Uterus (tissue), 4 donors: ENCODE data around the gene ELOVL4. TPM values are rescaled to one million over a fixed set of nuclear protein-coding genes. Genes with fewer than 3 reads are reported as not detected.

Source experiments
- DNase-seq, 2 donors: peaks; one replicate each; pipeline ENCODE4 v3.0.0-alpha.2; 2019 to 2020
- H3K27ac ChIP-seq, 2 donors: fragments of 200-600 bp; sonication (generic); 1 replicate in 1 of 2; 2 replicates in 1 of 2; pipeline ENCODE4 v1.5.1; 2016 to 2018
- H3K27me3 ChIP-seq, 2 donors: fragments of 200-600 bp; sonication (generic); one replicate each; pipeline ENCODE4 v1.5.1; 2018 to 2019; ENCODE audit warnings: control low read depth in 1 of 2
- H3K36me3 ChIP-seq, 2 donors: fragments of 200-600 bp; sonication (generic); one replicate each; pipeline ENCODE4 v1.5.1; 2019; ENCODE audit warnings: control low read depth in 1 of 2
- H3K4me1 ChIP-seq, 2 donors: fragments of 200-600 bp; sonication (generic); one replicate each; pipeline ENCODE4 v1.5.1; 2018 to 2019; ENCODE audit warnings: control low read depth in 1 of 2
- H3K4me3 ChIP-seq, 2 donors: fragments of 200-600 bp; sonication (generic); 1 replicate in 1 of 2; 2 replicates in 1 of 2; pipeline ENCODE4 v1.5.1; 2018 to 2019; ENCODE audit warnings: mild to moderate bottlenecking in 1 of 2
- H3K9me3 ChIP-seq, 2 donors: fragments of 200-600 bp; sonication (generic); one replicate each; pipeline ENCODE4 v1.5.1; 2019; ENCODE audit warnings: control low read depth in 1 of 2
- CTCF ChIP-seq, 4 experiments: fragments of 200-600 bp in 2 of 4; fragments of 450-650 bp in 2 of 4; sonication (generic) in 2 of 4; IDR thresholded peaks; one replicate each; pipeline ENCODE4 v1.5.1; 2016 to 2019; ENCODE audit warnings: antibody characterized with exemption in 4 of 4, mild to moderate bottlenecking in 2 of 4, moderate library complexity in 1 of 4
- POLR2A ChIP-seq, 2 donors: fragments of 450-650 bp; IDR thresholded peaks; one replicate each; pipeline ENCODE4 v1.6.1; 2016; ENCODE audit warnings: antibody characterized with exemption in 2 of 2, mild to moderate bottlenecking in 1 of 2, moderate library complexity in 1 of 2
- intact Hi-C: fragments of 100-400 bp; cut with DNase I; formaldehyde crosslinking; loops from one replicate; pipeline ENCODE4 v1.15.1; 2023; ENCODE audit warnings: low total_unique reads
- total RNA-seq, 4 donors: library from RNA; depleted of rRNA in 3 of 4; stranded (reverse); fragments of >200 nt in 3 of 4; gene quantifications; one replicate each; pipeline versions ENCODE4 v1.1.0 to v1.2.4, GENCODE V29; 2014 to 2023
- donor health status: DM: yes; HTN: yes; CAD: no.

The ELOVL4 gene
- total RNA-seq, 4 donors from 2014 or later, result 1.5 to 11.2 (median 4.2) TPM

GRCh38 chr6:79898076-79898475 lies 49.3 kb downstream of the ELOVL4 start:
- no peaks in the 10 kb centered on the region for H3K4me1 ChIP-seq
- H3K36me3 ChIP-seq, result no peaks in the 10 kb centered on the region
- TF ChIP-seq POLR2A (IDR thresholded peaks at IDR 0.05) (no peak), CTCF (IDR thresholded peaks at IDR 0.05) (no peak)
- H3K9me3 ChIP-seq, result no peaks in the 10 kb centered on the region
- no peaks in the 10 kb centered on the region for H3K27me3 ChIP-seq
- no peak overlapping the region for H3K4me3 ChIP-seq
- no peak for DNase-seq
- intact Hi-C loops, result no loop called here
- no peak overlapping the region for H3K27ac ChIP-seq

- no peaks in the 10 kb centered on the region for H3K4me1 ChIP-seq
- no peak overlapping the region for H3K27ac ChIP-seq
- no peaks in the 10 kb centered on the region for H3K36me3 ChIP-seq
- intact Hi-C loops, result no loop called here
- no peak overlapping the region for H3K4me3 ChIP-seq
- DNase-seq, result no peak
- H3K27me3 ChIP-seq, result no peaks in the 10 kb centered on the region
- no peaks in the 10 kb centered on the region for H3K9me3 ChIP-seq
- TF ChIP-seq POLR2A (IDR thresholded peaks at IDR 0.05), result no peak
- TF ChIP-seq CTCF (IDR thresholded peaks at IDR 0.05), result no peak
Observed at GRCh38 chr6:79896075-79896449, 51.3 kb downstream of the ELOVL4 start.

GRCh38 chr6:79895382-79896074 lies 51.8 kb downstream of the ELOVL4 start:
- Histone ChIP-seq H3K36me3 (no peaks in the 10 kb centered on the region), H3K9me3 (no peaks in the 10 kb centered on the region), H3K4me3 (no peak overlapping the region), H3K27ac (no peak overlapping the region), H3K27me3 (no peaks in the 10 kb centered on the region), H3K4me1 (no peaks in the 10 kb centered on the region)
- DNase-seq, result no peak
- intact Hi-C loops, result no loop called here
- TF ChIP-seq CTCF (IDR thresholded peaks at IDR 0.05) (no peak), POLR2A (IDR thresholded peaks at IDR 0.05) (no peak)

- Histone ChIP-seq H3K4me1 (no peaks in the 10 kb centered on the region), H3K4me3 (no peak overlapping the region), H3K27ac (no peak overlapping the region), H3K27me3 (no peaks in the 10 kb centered on the region), H3K36me3 (no peaks in the 10 kb centered on the region), H3K9me3 (no peaks in the 10 kb centered on the region)
- no peak for TF ChIP-seq CTCF (IDR thresholded peaks at IDR 0.05)
- no peak for TF ChIP-seq POLR2A (IDR thresholded peaks at IDR 0.05)
- intact Hi-C loops, result no loop called here
- DNase-seq, result no peak
Observed at GRCh38 chr6:79894939-79895338, 52.4 kb downstream of the ELOVL4 start.

- intact Hi-C loops, result no loop called here
- Histone ChIP-seq H3K9me3 (no peaks in the 10 kb centered on the region), H3K4me1 (no peaks in the 10 kb centered on the region), H3K27me3 (no peaks in the 10 kb centered on the region), H3K36me3 (no peaks in the 10 kb centered on the region), H3K27ac (no peak overlapping the region), H3K4me3 (no peak overlapping the region)
- no peak for TF ChIP-seq POLR2A (IDR thresholded peaks at IDR 0.05)
- TF ChIP-seq CTCF (IDR thresholded peaks at IDR 0.05), result no peak
- DNase-seq, result no peak
Observed at GRCh38 chr6:79888587-79888986, 58.8 kb downstream of the ELOVL4 start.
